HG03045 (cell line): Measurements from ENCODE around the gene BCL2L13.

Experiments
- ATAC-seq: cut with Tn5 transposase; IDR thresholded peaks from one replicate; pipeline ENCODE4 v1.9.1; 2021; ENCODE audit warnings: mild to moderate bottlenecking, moderate library complexity; ENCODE audit not compliant: unreplicated experiment

The BCL2L13 gene

GRCh38 chr22:17777005-17777716 lies 138.6 kb downstream of the BCL2L13 start:
- ATAC-seq = peak; percentile 24

- no peak for ATAC-seq
Measured at GRCh38 chr22:17777717-17778044, 139.1 kb downstream of the BCL2L13 start.

- no peak for ATAC-seq
Measured at GRCh38 chr22:17778412-17778976, 139.9 kb downstream of the BCL2L13 start.

GRCh38 chr22:17779286-17780115 lies 140.9 kb downstream of the BCL2L13 start:
- ATAC-seq = no peak

DNA sequence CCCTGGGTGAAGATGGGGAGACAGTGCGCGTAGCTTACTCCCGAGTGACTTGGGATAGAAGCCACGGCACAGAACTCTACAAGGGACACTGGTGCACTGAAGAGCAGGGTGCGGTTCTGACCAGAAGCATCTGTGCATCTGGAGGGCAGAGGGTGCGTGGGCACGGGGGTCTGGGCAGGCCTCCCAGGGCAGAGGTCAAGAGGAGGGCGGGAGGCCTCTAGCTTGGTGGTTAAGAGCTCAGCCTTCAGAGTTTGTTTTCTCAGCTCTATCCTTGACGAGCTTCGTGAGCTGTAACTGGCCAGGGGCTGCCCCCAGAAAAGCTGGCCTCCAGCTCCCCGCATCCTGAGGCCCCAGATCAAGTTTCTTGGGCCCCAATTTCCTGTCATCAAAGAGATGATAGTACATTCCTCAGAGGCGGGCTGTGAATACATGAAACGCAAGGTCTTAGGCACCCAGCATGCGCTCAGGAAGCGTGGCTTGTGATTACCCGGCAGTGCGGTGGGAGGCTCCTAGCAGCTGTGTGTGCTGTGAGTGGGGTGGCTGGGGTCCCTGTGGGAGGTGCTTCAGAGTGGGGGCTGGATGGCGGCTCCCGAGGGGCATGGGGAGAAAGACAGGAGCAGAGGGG lies 141.7 kb downstream of the BCL2L13 start:
- no peak for ATAC-seq
